SK-N-SH (cell line): ENCODE results near the gene CNTNAP2. TPM values are rescaled to one million over a fixed set of nuclear protein-coding genes. Genes with fewer than 3 reads are reported as not detected.

Experiments
- CTCF ChIA-PET: fragments of 300-600, 350-600 bp; formaldehyde crosslinking; extraction: SDS; loops from one replicate; lab custom pipeline; 2021; lab: Yijun Ruan, JAX
- POLR2A ChIA-PET: fragments of 350-600 bp; sonication (Branson Sonifier 250); formaldehyde crosslinking; extraction: SDS; loops from one replicate; lab custom pipeline; 2020; ENCODE audit warnings: antibody characterized with exemption, inconsistent platforms; lab: Yijun Ruan, JAX
- DNase-seq: peaks from one replicate; pipeline ENCODE4 v3.0.0; 2012
- H2AFZ ChIP-seq: fragments of 200-600 bp; sonication (generic); 2 replicates; pipeline ENCODE4 v1.8.1; 2016; ENCODE audit warnings: antibody characterized with exemption, mild to moderate bottlenecking, low read depth
- H3F3A ChIP-seq: fragments of 200-600 bp; sonication (generic); replicated peaks from 2 replicates; pipeline ENCODE3; 2016; ENCODE audit warnings: antibody characterized with exemption, mild to moderate bottlenecking; ENCODE audit not compliant: insufficient read depth
- H3K27ac ChIP-seq, 2 experiments: fragments of 200-500 bp in 1 of 2; fragments of 200-600 bp in 1 of 2; sonication (Bioruptor generic) in 1 of 2; sonication (generic), shearing (Covaris generic) in 1 of 2; 2 replicates each; pipeline versions ENCODE4 v1.5.1 to v1.6.1; 2014 to 2016; ENCODE audit warnings: low read depth in 2 of 2, inconsistent platforms in 1 of 2, low read length in 1 of 2, mild to moderate bottlenecking in 1 of 2, mixed read lengths in 1 of 2
- H3K27me3 ChIP-seq: fragments of 200-600 bp; sonication (generic), shearing (Covaris generic); 2 replicates; pipeline ENCODE4 v1.6.1; 2016; ENCODE audit warnings: mixed run types; ENCODE audit not compliant: insufficient read depth
- H3K36me3 ChIP-seq, 2 experiments: fragments of 200-500 bp in 1 of 2; fragments of 200-600 bp in 1 of 2; sonication (Bioruptor generic) in 1 of 2; sonication (generic) in 1 of 2; replicated peaks in 1 of 2; 2 replicates each; pipeline versions ENCODE3 to v1.5.1; 2014 to 2016; ENCODE audit warnings: low read length in 1 of 2, mild to moderate bottlenecking in 1 of 2; ENCODE audit not compliant: insufficient read depth in 2 of 2, control insufficient read depth in 1 of 2
- H3K4me1 ChIP-seq, 2 experiments: fragments of 200-500 bp in 1 of 2; fragments of 200-600 bp in 1 of 2; sonication (Bioruptor generic) in 1 of 2; sonication (generic), shearing (Covaris generic) in 1 of 2; 2 replicates each; pipeline versions ENCODE4 v1.5.1 to v1.6.1; 2014 to 2016; ENCODE audit warnings: low read depth in 1 of 2, low read length in 1 of 2, mixed run types in 1 of 2; ENCODE audit not compliant: insufficient read depth in 2 of 2, control insufficient read depth in 1 of 2
- H3K4me2 ChIP-seq: fragments of 200-600 bp; sonication (generic), shearing (Covaris generic); 2 replicates; pipeline ENCODE4 v1.6.1; 2017; ENCODE audit warnings: mixed run types
- H3K4me3 ChIP-seq, 2 experiments: fragments of 200-500 bp in 1 of 2; fragments of 200-600 bp in 1 of 2; sonication (Bioruptor generic) in 1 of 2; sonication (generic), shearing (Covaris generic) in 1 of 2; 2 replicates each; pipeline versions ENCODE4 v1.5.1 to v1.8.1; 2014 to 2016; ENCODE audit warnings: low read depth in 2 of 2, inconsistent platforms in 1 of 2, low read length in 1 of 2, mild to moderate bottlenecking in 1 of 2, mixed read lengths in 1 of 2, moderate library complexity in 1 of 2
- H3K79me2 ChIP-seq: fragments of 200-600 bp; sonication (generic); 2 replicates; pipeline ENCODE4 v1.8.1; 2017; ENCODE audit warnings: mild to moderate bottlenecking; ENCODE audit not compliant: insufficient read depth
- H3K9ac ChIP-seq: fragments of 200-600 bp; sonication (generic); 2 replicates; pipeline ENCODE4 v1.6.1; 2017; ENCODE audit warnings: mixed run types
- H3K9me2 ChIP-seq: fragments of 200-600 bp; sonication (generic); 2 replicates; pipeline ENCODE4 v1.6.1; 2017; ENCODE audit warnings: mixed run types
- H3K9me3 ChIP-seq: fragments of 200-600 bp; sonication (generic); 2 replicates; pipeline ENCODE4 v1.6.1; 2017; ENCODE audit warnings: mixed run types, mild to moderate bottlenecking, moderate library complexity
- H4K20me1 ChIP-seq: fragments of 200-600 bp; sonication (generic); 2 replicates; pipeline ENCODE4 v1.6.1; 2017; ENCODE audit warnings: mild to moderate bottlenecking, mixed run types; ENCODE audit not compliant: insufficient read depth
- CHD2 ChIP-seq: fragments of 150-350 bp; IDR thresholded peaks from 2 replicates; pipeline ENCODE4 v1.6.1; 2018; ENCODE audit warnings: low read length; ENCODE audit not compliant: partially characterized antibody
- CTCF ChIP-seq: fragments of 200-600 bp; sonication (generic); IDR thresholded peaks from 2 replicates; pipeline ENCODE4 v1.6.1; 2017; ENCODE audit warnings: antibody characterized with exemption, mild to moderate bottlenecking, moderate library complexity
- EP300 ChIP-seq, 2 experiments: IDR thresholded peaks; 2 replicates each; pipeline versions ENCODE4 v1.4.0 to v1.6.1; 2012; ENCODE audit warnings: borderline replicate concordance in 1 of 2, low read depth in 1 of 2, low read length in 1 of 2
- EZH2phosphoT487 ChIP-seq: fragments of 200-600 bp; sonication (generic); IDR thresholded peaks from 2 replicates; pipeline ENCODE4 v1.6.1; 2017; ENCODE audit warnings: low read depth, mixed run types, mild to moderate bottlenecking, antibody characterized with exemption, moderate library complexity, borderline replicate concordance
- GATA2 ChIP-seq: sonication (generic); formaldehyde crosslinking; IDR thresholded peaks from 2 replicates; pipeline ENCODE4 v1.5.0; 2020; ENCODE audit warnings: mild to moderate bottlenecking, missing genetic modification reagents
- IRF3 ChIP-seq: fragments of 150-350 bp; IDR thresholded peaks from 2 replicates; pipeline ENCODE4 v1.6.1; 2016; ENCODE audit warnings: mild to moderate bottlenecking, low read depth, low read length
- NFIC ChIP-seq: IDR thresholded peaks from 2 replicates; pipeline ENCODE4 v1.4.0; 2012; ENCODE audit warnings: borderline replicate concordance
- RAD21 ChIP-seq: IDR thresholded peaks from 2 replicates; pipeline ENCODE4 v1.6.1; 2012; ENCODE audit warnings: mild to moderate bottlenecking, low read length
- RCOR1 ChIP-seq: fragments of 150-350 bp; IDR thresholded peaks from 2 replicates; pipeline ENCODE4 v1.6.1; 2017; ENCODE audit warnings: antibody characterized with exemption, low read length
- SIN3A ChIP-seq: IDR thresholded peaks from 2 replicates; pipeline ENCODE4 v1.6.1; 2012; ENCODE audit warnings: low read depth, mild to moderate bottlenecking, low read length, moderate library complexity, borderline replicate concordance
- SMC3 ChIP-seq: IDR thresholded peaks from 2 replicates; pipeline ENCODE4 v1.6.1; 2012; ENCODE audit warnings: low read depth, low read length, improper control_type of control experiment
- TAF1 ChIP-seq: IDR thresholded peaks from 2 replicates; pipeline ENCODE4 v1.6.1; 2012; ENCODE audit warnings: low read depth, mild to moderate bottlenecking, low read length, moderate library complexity, borderline replicate concordance
- TCF12 ChIP-seq: IDR thresholded peaks from 2 replicates; pipeline ENCODE4 v1.4.0; 2012
- WGBS: methylation state at CpG from one replicate; pipeline ENCODE4 v1.1.6; 2017; ENCODE audit warnings: low lambda C conversion rate; 5-methylcytosine and 5-hydroxymethylcytosine counted together
- polyA plus RNA-seq, 3 experiments: library from polyadenylated mRNA; depleted of rRNA; stranded (reverse); fragments of >200 nt; gene quantifications; 2 replicates each; pipeline ENCODE4 v1.2.3, GENCODE V29; 2012
- TF ChIP-seq, protein P1 (sequence below): IDR thresholded peaks from 2 replicates; pipeline ENCODE4 v1.4.0; 2012; ENCODE audit warnings: low read depth, borderline replicate concordance

CNTNAP2 gene
- polyA plus RNA-seq, 1 of the 3 experiments (the other 2 are of a cell fraction): 3.4 TPM

- TF ChIP-seq SIN3A (no peak), RCOR1 (no peak), NFIC (no peak), EZH2phosphoT487 (no peak), TAF1 (no peak)
- TF ChIP-seq, all 33 proteins: peak for 0
Observed at GRCh38 chr7:147429961-147430360, 1313.4 kb downstream of the CNTNAP2 start (continued).

- DNase-seq: peak; percentile 61
- no peak overlapping the region for H3K4me2 ChIP-seq
- WGBS: 42% methylated on average over 2 of the region's 2 CpGs
- no peaks in the 10 kb centered on the region for H4K20me1 ChIP-seq
- peaks cover 9% of the 10 kb centered on the region; the same call in 1 of the 2 replicates for H3K9me3 ChIP-seq
- no peak overlapping the region for H3K4me3 ChIP-seq
- H3K27ac ChIP-seq: peak overlapping the region; percentile 20 to 23; a peak in 3 of 4 replicates
- no peaks in the 10 kb centered on the region for H3K9me2 ChIP-seq
- no peaks in the 10 kb centered on the region for H3K79me2 ChIP-seq
- no peaks in the 10 kb centered on the region for H3F3A ChIP-seq
- H2AFZ ChIP-seq: peak overlapping the region; percentile 25; the same call in 1 of the 2 replicates
- no peaks in the 10 kb centered on the region for H3K27me3 ChIP-seq
- H3K4me1 ChIP-seq: peaks cover 8 to 9% of the 10 kb centered on the region in 2 experiments; a peak in 3 of 4 replicates
- POLR2A ChIA-PET: interaction anchor here (0.6 kb wide), 2 partner anchors 162 to 1509 kb away, joined by 3 read pairs; no protein-coding TSS in a partner anchor
- TF ChIP-seq, protein P1, sequence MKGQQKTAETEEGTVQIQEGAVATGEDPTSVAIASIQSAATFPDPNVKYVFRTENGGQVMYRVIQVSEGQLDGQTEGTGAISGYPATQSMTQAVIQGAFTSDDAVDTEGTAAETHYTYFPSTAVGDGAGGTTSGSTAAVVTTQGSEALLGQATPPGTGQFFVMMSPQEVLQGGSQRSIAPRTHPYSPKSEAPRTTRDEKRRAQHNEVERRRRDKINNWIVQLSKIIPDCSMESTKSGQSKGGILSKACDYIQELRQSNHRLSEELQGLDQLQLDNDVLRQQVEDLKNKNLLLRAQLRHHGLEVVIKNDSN: no peak
- TF ChIP-seq CHD2 (peak; percentile 70), SMC3 (peak; percentile 96), RCOR1 (peak; percentile 34; the same call in 1 of the 2 replicates), TCF12 (peak; percentile 35; the same call in 1 of the 2 replicates), EP300 (IDR thresholded peaks at IDR 0.05; ENCODE audit: borderline replicate concordance in 1 of 2, low read depth in 1 of 2, low read length in 1 of 2) (0 out of 4 replicates have a peak, but pooled peaks of 1 of the 2 experiments have one; percentile 11), TAF1 (no peak), IRF3 (no peak), RAD21 (peak; percentile 98), GATA2 (CRISPR knock-in tag) (peak; percentile 36), SIN3A (no peak), CTCF (peak; percentile 85)
- CTCF ChIA-PET: interaction anchor here (0.6 to 5.2 kb wide), 85 partner anchors 9 to 1342 kb away, joined by 3 to 68 read pairs (median 4); partner anchors contain the start of gene CNTNAP2
- H3K9ac ChIP-seq: peak overlapping the region; percentile 15; the same call in 1 of the 2 replicates
- no peaks in the 10 kb centered on the region for H3K36me3 ChIP-seq
Observed at GRCh38 chr7:147432079-147432478, 1315.5 kb downstream of the CNTNAP2 start.
